H9 (cell line): ENCODE results near the gene RAB33B. TPM values are rescaled to one million over a fixed set of nuclear protein-coding genes. Genes with fewer than 3 reads are reported as not detected.

Experiments
- DNase-seq: peaks from one replicate; pipeline ENCODE4 v3.0.0-alpha.2; 2017
- H2AFZ ChIP-seq: one replicate; pipeline ENCODE4 v1.6.1; 2013; ENCODE audit warnings: mild to moderate bottlenecking, low read length, control low read depth, moderate library complexity
- H2AK5ac ChIP-seq: 2 replicates; pipeline ENCODE4 v1.6.1; 2013; ENCODE audit warnings: low read length, control low read depth, mixed read lengths; ENCODE audit not compliant: insufficient read length
- H2BK120ac ChIP-seq: one replicate; pipeline ENCODE4 v1.6.1; 2013; ENCODE audit warnings: low read depth, mild to moderate bottlenecking, low read length, control low read depth, inconsistent platforms; ENCODE audit not compliant: poor library complexity, severe bottlenecking
- H2BK12ac ChIP-seq: 2 replicates; pipeline ENCODE4 v1.6.1; 2013; ENCODE audit warnings: low read length, control low read depth, mixed read lengths, low read depth; ENCODE audit not compliant: insufficient read length
- H2BK15ac ChIP-seq: 2 replicates; pipeline ENCODE4 v1.6.1; 2013; ENCODE audit warnings: low read depth, low read length, control low read depth
- H2BK20ac ChIP-seq: one replicate; pipeline ENCODE4 v1.6.1; 2013; ENCODE audit warnings: low read depth, mild to moderate bottlenecking, low read length, control low read depth, inconsistent platforms; ENCODE audit not compliant: poor library complexity, severe bottlenecking
- H2BK5ac ChIP-seq: 2 replicates; pipeline ENCODE4 v1.6.1; 2013; ENCODE audit warnings: low read length, control low read depth, mixed read lengths; ENCODE audit not compliant: insufficient read length
- H3K14ac ChIP-seq: 2 replicates; pipeline ENCODE4 v1.6.1; 2013; ENCODE audit warnings: low read length, control low read depth; ENCODE audit not compliant: insufficient read depth
- H3K18ac ChIP-seq: 2 replicates; pipeline ENCODE4 v1.6.1; 2013; ENCODE audit warnings: low read depth, mild to moderate bottlenecking, mixed read lengths, low read length, control low read depth; ENCODE audit not compliant: insufficient read length
- H3K23ac ChIP-seq: 2 replicates; pipeline ENCODE4 v1.6.1; 2013; ENCODE audit warnings: low read length, control low read depth, mixed read lengths, low read depth; ENCODE audit not compliant: insufficient read length
- H3K23me2 ChIP-seq: 2 replicates; pipeline ENCODE4 v1.6.1; 2013; ENCODE audit warnings: low read depth, mild to moderate bottlenecking, mixed read lengths, low read length, control low read depth; ENCODE audit not compliant: insufficient read length, poor library complexity, severe bottlenecking
- H3K27ac ChIP-seq: 2 replicates; pipeline ENCODE4 v1.5.1; 2013; ENCODE audit warnings: low read length, control low read depth, mixed read lengths, low read depth; ENCODE audit not compliant: insufficient read length
- H3K27me3 ChIP-seq: 2 replicates; pipeline ENCODE4 v1.6.1; 2013; ENCODE audit warnings: low read length, control low read depth, inconsistent platforms; ENCODE audit not compliant: insufficient read depth
- H3K4ac ChIP-seq: 2 replicates; pipeline ENCODE4 v1.6.1; 2013; ENCODE audit warnings: low read depth, mild to moderate bottlenecking, control low read depth, inconsistent platforms, low read length, moderate library complexity
- H3K4me1 ChIP-seq: 2 replicates; pipeline ENCODE4 v1.6.1; 2013; ENCODE audit warnings: low read length, control low read depth, inconsistent platforms; ENCODE audit not compliant: insufficient read depth
- H3K4me2 ChIP-seq: 2 replicates; pipeline ENCODE4 v1.6.1; 2013; ENCODE audit warnings: low read length, control low read depth, mixed read lengths; ENCODE audit not compliant: insufficient read length, insufficient read depth
- H3K56ac ChIP-seq: 2 replicates; pipeline ENCODE4 v1.6.1; 2013; ENCODE audit warnings: low read depth, mild to moderate bottlenecking, mixed read lengths, low read length, control low read depth; ENCODE audit not compliant: insufficient read length
- H3K79me1 ChIP-seq: 2 replicates; pipeline ENCODE4 v1.6.1; 2013; ENCODE audit warnings: low read depth, mild to moderate bottlenecking, moderate library complexity, low read length, control low read depth, inconsistent platforms; ENCODE audit not compliant: insufficient read depth, poor library complexity, severe bottlenecking
- H3K79me2 ChIP-seq: 2 replicates; pipeline ENCODE4 v1.6.1; 2013; ENCODE audit warnings: low read length, control low read depth, inconsistent platforms; ENCODE audit not compliant: insufficient read depth
- H3K9ac ChIP-seq: 2 replicates; pipeline ENCODE4 v1.6.1; 2013; ENCODE audit warnings: low read length, control low read depth, mixed read lengths; ENCODE audit not compliant: insufficient read length; ENCODE audit errors: extremely low read depth
- H3K9me3 ChIP-seq: one replicate; pipeline ENCODE4 v1.6.1; 2013; ENCODE audit warnings: low read depth, low read length, inconsistent platforms; ENCODE audit not compliant: control insufficient read depth
- H3T11ph ChIP-seq: one replicate; pipeline ENCODE4 v1.6.1; 2013; ENCODE audit warnings: mild to moderate bottlenecking, low read length, control low read depth, inconsistent platforms
- H4K20me1 ChIP-seq: one replicate; pipeline ENCODE4 v1.6.1; 2013; ENCODE audit not compliant: control insufficient read depth, insufficient read length, insufficient read depth
- H4K5ac ChIP-seq: 2 replicates; pipeline ENCODE4 v1.6.1; 2013; ENCODE audit warnings: low read depth, mild to moderate bottlenecking, mixed read lengths, low read length, control low read depth; ENCODE audit not compliant: insufficient read length
- H4K8ac ChIP-seq: replicated peaks from 2 replicates; pipeline ENCODE4 v1.6.1; 2013; ENCODE audit warnings: low read length, control low read depth, mixed read lengths, low read depth; ENCODE audit not compliant: insufficient read length
- H4K91ac ChIP-seq: 2 replicates; pipeline ENCODE4 v1.6.1; 2013; ENCODE audit warnings: low read depth, mild to moderate bottlenecking, moderate library complexity, mixed read lengths, low read length, control low read depth; ENCODE audit not compliant: insufficient read length
- H3K27ac Mint-ChIP-seq, 3 experiments: 2 replicates in 2 of 3; 3 replicates in 1 of 3; pipeline ENCODE4 v1.8.0; 2020 to 2021; ENCODE audit warnings: mixed read lengths in 3 of 3, mild to moderate bottlenecking in 1 of 3, moderate library complexity in 1 of 3
- H3K27me3 Mint-ChIP-seq: 2 replicates; pipeline ENCODE4 v1.8.0; 2021; ENCODE audit warnings: low read depth, mild to moderate bottlenecking, moderate library complexity, mixed read lengths
- H3K36me3 Mint-ChIP-seq, 3 experiments: 2 replicates in 2 of 3; 3 replicates in 1 of 3; pipeline ENCODE4 v1.8.0; 2020 to 2021; ENCODE audit warnings: low read depth in 3 of 3, mixed read lengths in 3 of 3; ENCODE audit not compliant: insufficient read depth in 1 of 3
- H3K4me1 Mint-ChIP-seq, 2 experiments: 2 replicates each; pipeline ENCODE4 v1.8.0; 2020; ENCODE audit warnings: mixed read lengths in 2 of 2
- H3K4me3 Mint-ChIP-seq, 2 experiments: 2 replicates in 1 of 2; 3 replicates in 1 of 2; pipeline ENCODE4 v1.8.0; 2020 to 2021; ENCODE audit warnings: mild to moderate bottlenecking in 2 of 2, mixed read lengths in 2 of 2, moderate library complexity in 1 of 2
- H3K9me3 Mint-ChIP-seq, 2 experiments: 2 replicates in 1 of 2; 3 replicates in 1 of 2; pipeline ENCODE4 v1.8.0; 2020; ENCODE audit warnings: mild to moderate bottlenecking in 2 of 2, mixed read lengths in 2 of 2, moderate library complexity in 1 of 2
- WGBS: extraction: QIAGEN DNeasy Blood & Tissue Kit; methylation state at CpG from one replicate; pipeline ENCODE4 v1.1.7; 2013; ENCODE audit warnings: missing lambda C conversion rate, low lambda C conversion rate, mixed read lengths; ENCODE audit not compliant: insufficient read length; ENCODE audit errors: extremely low coverage; 5-methylcytosine and 5-hydroxymethylcytosine counted together
- total RNA-seq: library from RNA; stranded (reverse); gene quantifications from 2 replicates; pipeline ENCODE4 v1.2.1, GENCODE V29; 2021
- TF ChIP-seq, protein P1 (sequence below): fragments of 200-600 bp; sonication (generic); conservative IDR thresholded peaks from 3 replicates; pipeline ENCODE4 v1.8.0; 2021; ENCODE audit warnings: antibody characterized with exemption, mild to moderate bottlenecking

RAB33B gene
- total RNA-seq, 1 experiment from 2014 or later, result 7.7 TPM

DNA sequence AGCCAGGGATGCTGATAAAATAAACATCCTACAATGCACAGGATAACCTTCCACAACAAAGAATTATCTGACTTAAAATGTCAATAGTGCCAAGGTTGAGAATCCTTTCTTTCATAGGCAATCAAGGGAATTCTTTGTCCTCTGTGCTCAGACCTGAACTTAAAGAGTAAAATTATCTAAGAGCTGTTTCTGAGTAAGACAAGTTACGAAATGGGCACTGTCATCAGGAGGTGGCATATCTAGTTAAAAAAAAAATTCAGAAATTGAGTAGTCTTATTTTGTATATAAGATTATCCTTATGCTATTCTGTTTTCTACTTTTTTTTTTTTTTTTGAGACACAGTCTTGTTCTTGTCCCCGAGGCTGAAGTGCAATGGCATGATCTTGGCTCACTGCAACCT lies 3.3 kb upstream of the RAB33B start:
- Mint-ChIP-seq H3K4me1 (peaks cover 22 to 26% of the 10 kb centered on the region in 2 experiments), H3K4me3 (no peak overlapping the region), H3K27ac (no peak overlapping the region), H3K9me3 (peaks cover 0 to 2% of the 10 kb centered on the region in 2 experiments; a peak in 1 of 5 replicates), H3K36me3 (peaks cover 0 to 9% (median 4%) of the 10 kb centered on the region in 3 experiments; a peak in 5 of 7 replicates), H3K27me3 (no peaks in the 10 kb centered on the region)
- Histone ChIP-seq H3K23me2 (peaks cover 15% of the 10 kb centered on the region), H3K4me1 (no peaks in the 10 kb centered on the region; the same call in 1 of the 2 replicates), H2BK15ac (no peak overlapping the region), H3K23ac (no peak overlapping the region), H3K4me2 (no peak overlapping the region), H3K14ac (no peak overlapping the region), H3K18ac (no peak overlapping the region), H4K91ac (no peak overlapping the region), H4K20me1 (no peaks in the 10 kb centered on the region), H2BK5ac (no peak overlapping the region), H2AFZ (no peak overlapping the region), H3K9me3 (no peaks in the 10 kb centered on the region), H3K9ac (no peak overlapping the region), H3K56ac (no peak overlapping the region), H2BK20ac (no peak overlapping the region), H4K8ac (no peak overlapping the region), H3K79me1 (no peaks in the 10 kb centered on the region), H3K27me3 (no peaks in the 10 kb centered on the region), H2AK5ac (no peak overlapping the region), H3K79me2 (peaks cover 10% of the 10 kb centered on the region; the same call in 1 of the 2 replicates), H3K27ac (no peak overlapping the region), H4K5ac (no peak overlapping the region), H3T11ph (no peak overlapping the region), H3K4ac (no peak overlapping the region), H2BK120ac (no peak overlapping the region), H2BK12ac (no peak overlapping the region)
- no CpG with 5 or more reads among the region's 2 CpGs for WGBS
- TF ChIP-seq, protein P1, sequence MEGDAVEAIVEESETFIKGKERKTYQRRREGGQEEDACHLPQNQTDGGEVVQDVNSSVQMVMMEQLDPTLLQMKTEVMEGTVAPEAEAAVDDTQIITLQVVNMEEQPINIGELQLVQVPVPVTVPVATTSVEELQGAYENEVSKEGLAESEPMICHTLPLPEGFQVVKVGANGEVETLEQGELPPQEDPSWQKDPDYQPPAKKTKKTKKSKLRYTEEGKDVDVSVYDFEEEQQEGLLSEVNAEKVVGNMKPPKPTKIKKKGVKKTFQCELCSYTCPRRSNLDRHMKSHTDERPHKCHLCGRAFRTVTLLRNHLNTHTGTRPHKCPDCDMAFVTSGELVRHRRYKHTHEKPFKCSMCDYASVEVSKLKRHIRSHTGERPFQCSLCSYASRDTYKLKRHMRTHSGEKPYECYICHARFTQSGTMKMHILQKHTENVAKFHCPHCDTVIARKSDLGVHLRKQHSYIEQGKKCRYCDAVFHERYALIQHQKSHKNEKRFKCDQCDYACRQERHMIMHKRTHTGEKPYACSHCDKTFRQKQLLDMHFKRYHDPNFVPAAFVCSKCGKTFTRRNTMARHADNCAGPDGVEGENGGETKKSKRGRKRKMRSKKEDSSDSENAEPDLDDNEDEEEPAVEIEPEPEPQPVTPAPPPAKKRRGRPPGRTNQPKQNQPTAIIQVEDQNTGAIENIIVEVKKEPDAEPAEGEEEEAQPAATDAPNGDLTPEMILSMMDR, result no peak
- DNase-seq, result no peak
